CD14-positive monocyte (primary cell): ENCODE measurements around the gene BAZ1A. TPM values are rescaled to one million over a fixed set of nuclear protein-coding genes. Genes with fewer than 3 reads are reported as not detected.

Source experiments
- DNase-seq, 3 donors: peaks; one replicate each; pipeline ENCODE4 v3.0.0-alpha.2; 2011 to 2022
- H2AFZ ChIP-seq: 2 replicates; pipeline ENCODE4 v1.6.0; 2012; ENCODE audit warnings: mild to moderate bottlenecking, low read depth, low read length, inconsistent platforms; ENCODE audit not compliant: insufficient read depth, poor library complexity, severe bottlenecking
- H3K27ac ChIP-seq, 2 donors: 1 replicate in 1 of 2; 2 replicates in 1 of 2; pipeline ENCODE4 v1.5.1; 2012 to 2013; ENCODE audit warnings: low read length in 2 of 2, control low read depth in 1 of 2, inconsistent platforms in 1 of 2, low read depth in 1 of 2, mild to moderate bottlenecking in 1 of 2
- H3K27me3 ChIP-seq, 2 donors: one replicate each; pipeline versions ENCODE4 v1.6.0 to v1.6.1; 2011 to 2013; ENCODE audit warnings: low read length in 2 of 2; ENCODE audit not compliant: control insufficient read depth in 2 of 2, insufficient read depth in 2 of 2
- H3K36me3 ChIP-seq, 2 donors: replicated peaks in 1 of 2; 1 replicate in 1 of 2; 2 replicates in 1 of 2; pipeline versions ENCODE4 v1.5.1 to v1.6.1; 2012 to 2013; ENCODE audit warnings: low read length in 2 of 2, control low read depth in 1 of 2, inconsistent platforms in 1 of 2, mild to moderate bottlenecking in 1 of 2; ENCODE audit not compliant: insufficient read depth in 2 of 2, control insufficient read depth in 1 of 2
- H3K4me1 ChIP-seq, 2 donors: 1 replicate in 1 of 2; 2 replicates in 1 of 2; pipeline versions ENCODE4 v1.5.1 to v1.6.1; 2012 to 2013; ENCODE audit warnings: low read length in 2 of 2, control low read depth in 1 of 2, inconsistent platforms in 1 of 2, mild to moderate bottlenecking in 1 of 2, moderate library complexity in 1 of 2; ENCODE audit not compliant: insufficient read depth in 2 of 2, control insufficient read depth in 1 of 2
- H3K4me2 ChIP-seq: replicated peaks from 2 replicates; pipeline ENCODE3; 2012; ENCODE audit warnings: low read length, moderate library complexity, mild to moderate bottlenecking; ENCODE audit not compliant: poor library complexity, severe bottlenecking; ENCODE audit errors: extremely low read depth
- H3K4me3 ChIP-seq, 3 experiments: fragments of 200-600 bp in 1 of 3; sonication (generic) in 1 of 3; replicated peaks in 1 of 3; 1 replicate in 2 of 3; 2 replicates in 1 of 3; pipeline ENCODE4 v1.5.1; 2011 to 2013; ENCODE audit warnings: low read length in 3 of 3, mild to moderate bottlenecking in 3 of 3, control low read depth in 2 of 3, low read depth in 2 of 3, inconsistent platforms in 1 of 3, moderate library complexity in 1 of 3
- H3K79me2 ChIP-seq: 2 replicates; pipeline ENCODE4 v1.6.0; 2012; ENCODE audit warnings: mild to moderate bottlenecking, control low read depth, inconsistent platforms, low read length, moderate library complexity; ENCODE audit not compliant: insufficient read depth
- H3K9ac ChIP-seq: 2 replicates; pipeline ENCODE4 v1.6.0; 2017; ENCODE audit warnings: low read length, mild to moderate bottlenecking; ENCODE audit not compliant: insufficient read depth, poor library complexity, severe bottlenecking
- H3K9me3 ChIP-seq, 2 donors: replicated peaks in 1 of 2; 1 replicate in 1 of 2; 2 replicates in 1 of 2; pipeline versions ENCODE4 v1.5.1 to v1.6.1; 2012 to 2013; ENCODE audit warnings: low read length in 2 of 2, control low read depth in 1 of 2; ENCODE audit not compliant: control insufficient read depth in 1 of 2, insufficient read depth in 1 of 2
- H4K20me1 ChIP-seq: 2 replicates; pipeline ENCODE4 v1.6.0; 2012; ENCODE audit warnings: mild to moderate bottlenecking, low read length, control low read depth, moderate library complexity; ENCODE audit not compliant: insufficient read depth
- H3K27ac Mint-ChIP-seq, 7 donors: one replicate each; pipeline ENCODE4 v1.8.0; 2020; ENCODE audit warnings: mild to moderate bottlenecking in 7 of 7, mixed read lengths in 7 of 7, moderate library complexity in 6 of 7, inconsistent platforms in 2 of 7
- H3K27me3 Mint-ChIP-seq, 3 donors: one replicate each; pipeline ENCODE4 v1.8.0; 2021 to 2022; ENCODE audit warnings: low read depth in 3 of 3, mild to moderate bottlenecking in 3 of 3, mixed read lengths in 3 of 3, moderate library complexity in 3 of 3, inconsistent platforms in 1 of 3
- H3K36me3 Mint-ChIP-seq, 2 donors: one replicate each; pipeline ENCODE4 v1.8.0; 2020; ENCODE audit warnings: mixed read lengths in 2 of 2, inconsistent platforms in 1 of 2, mild to moderate bottlenecking in 1 of 2
- H3K4me1 Mint-ChIP-seq: one replicate; pipeline ENCODE4 v1.8.0; 2020; ENCODE audit warnings: mild to moderate bottlenecking, mixed read lengths
- H3K4me3 Mint-ChIP-seq, 2 donors: one replicate each; pipeline ENCODE4 v1.8.0; 2020; ENCODE audit warnings: mild to moderate bottlenecking in 2 of 2, mixed read lengths in 2 of 2, moderate library complexity in 1 of 2
- H3K9me3 Mint-ChIP-seq, 7 donors: one replicate each; pipeline ENCODE4 v1.8.0; 2020 to 2022; ENCODE audit warnings: mixed read lengths in 7 of 7, mild to moderate bottlenecking in 6 of 7, moderate library complexity in 6 of 7, inconsistent platforms in 2 of 7
- WGBS: methylation state at CpG from one replicate; pipeline ENCODE4 v1.1.5; 2013; ENCODE audit warnings: missing lambda C conversion rate; ENCODE audit not compliant: insufficient coverage; 5-methylcytosine and 5-hydroxymethylcytosine counted together
- intact Hi-C, 2 donors: fragments of 100-400 bp; cut with micrococcal nuclease; formaldehyde crosslinking; loops; one replicate each; pipeline versions ENCODE4 v1.15.0 to v1.15.1; 2023
- polyA plus RNA-seq, 3 donors: library from polyadenylated mRNA; depleted of rRNA in 1 of 3; unstranded in 2 of 3; stranded (reverse) in 1 of 3; fragments of 300-500 nt in 2 of 3; fragments of >200 nt in 1 of 3; fragmentation: Illumina TruSeq in 2 of 3; gene quantifications; 1 replicate in 2 of 3; 2 replicates in 1 of 3; pipeline ENCODE4 v1.2.3, GENCODE V29; 2012 to 2021
- TF ChIP-seq, protein P1 (sequence below): fragments of 200-600 bp; IDR thresholded peaks from one replicate; pipeline ENCODE4 v1.8.0; 2022; ENCODE audit warnings: antibody characterized with exemption, mild to moderate bottlenecking

BAZ1A gene
- polyA plus RNA-seq, 3 donors: 7.3 to 25.5 (median 12.7) TPM

DNA sequence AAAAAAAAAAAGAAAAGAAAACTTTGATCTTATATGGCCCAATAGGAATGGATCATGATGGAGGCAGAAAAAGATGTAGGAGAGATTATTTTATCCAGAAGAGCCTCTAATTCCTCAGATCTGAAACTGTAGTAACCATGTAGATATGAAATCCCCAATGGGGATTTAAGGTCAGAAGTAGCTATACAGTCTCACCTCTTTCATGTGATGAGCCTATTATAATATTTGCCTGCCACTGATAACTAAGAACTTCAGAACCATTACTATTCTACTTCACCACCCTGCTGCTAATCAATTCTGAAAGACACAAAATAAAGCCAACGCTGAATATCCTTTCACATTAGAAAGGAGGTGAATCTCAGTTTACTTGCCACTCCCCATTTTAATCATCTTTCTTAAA, 29.3 kb downstream of the BAZ1A start:
- Histone ChIP-seq H3K27me3 (no peaks in the 10 kb centered on the region), H3K9ac (no peak overlapping the region), H3K27ac (no peak overlapping the region), H3K9me3 (no peaks in the 10 kb centered on the region), H3K4me3 (no peak overlapping the region), H3K79me2 (peaks cover 93% of the 10 kb centered on the region), H3K4me1 (peaks cover 13 to 18% of the 10 kb centered on the region in 2 donors), H3K4me2 (no peak overlapping the region), H2AFZ (no peak overlapping the region), H4K20me1 (peaks cover 90% of the 10 kb centered on the region), H3K36me3 (peaks cover 21 to 60% of the 10 kb centered on the region in 2 donors)
- 100% methylated on average over 1 of the region's 1 CpG for WGBS
- H3K27ac Mint-ChIP-seq: peak overlapping the region in 3 of 7 donors; percentile 54 to 73 (median 70)
- H3K36me3 Mint-ChIP-seq: peaks cover 30 to 64% of the 10 kb centered on the region in 2 donors
- H3K27me3 Mint-ChIP-seq: no peaks in the 10 kb centered on the region
- intact Hi-C loops: no loop called here
- H3K9me3 Mint-ChIP-seq: peaks cover 0 to 2% (median 0%) of the 10 kb centered on the region in 7 donors
- TF ChIP-seq, protein P1, sequence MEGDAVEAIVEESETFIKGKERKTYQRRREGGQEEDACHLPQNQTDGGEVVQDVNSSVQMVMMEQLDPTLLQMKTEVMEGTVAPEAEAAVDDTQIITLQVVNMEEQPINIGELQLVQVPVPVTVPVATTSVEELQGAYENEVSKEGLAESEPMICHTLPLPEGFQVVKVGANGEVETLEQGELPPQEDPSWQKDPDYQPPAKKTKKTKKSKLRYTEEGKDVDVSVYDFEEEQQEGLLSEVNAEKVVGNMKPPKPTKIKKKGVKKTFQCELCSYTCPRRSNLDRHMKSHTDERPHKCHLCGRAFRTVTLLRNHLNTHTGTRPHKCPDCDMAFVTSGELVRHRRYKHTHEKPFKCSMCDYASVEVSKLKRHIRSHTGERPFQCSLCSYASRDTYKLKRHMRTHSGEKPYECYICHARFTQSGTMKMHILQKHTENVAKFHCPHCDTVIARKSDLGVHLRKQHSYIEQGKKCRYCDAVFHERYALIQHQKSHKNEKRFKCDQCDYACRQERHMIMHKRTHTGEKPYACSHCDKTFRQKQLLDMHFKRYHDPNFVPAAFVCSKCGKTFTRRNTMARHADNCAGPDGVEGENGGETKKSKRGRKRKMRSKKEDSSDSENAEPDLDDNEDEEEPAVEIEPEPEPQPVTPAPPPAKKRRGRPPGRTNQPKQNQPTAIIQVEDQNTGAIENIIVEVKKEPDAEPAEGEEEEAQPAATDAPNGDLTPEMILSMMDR: no peak
- H3K4me1 Mint-ChIP-seq: peaks cover 13% of the 10 kb centered on the region
- no peak for DNase-seq
- H3K4me3 Mint-ChIP-seq: no peak overlapping the region

DNA sequence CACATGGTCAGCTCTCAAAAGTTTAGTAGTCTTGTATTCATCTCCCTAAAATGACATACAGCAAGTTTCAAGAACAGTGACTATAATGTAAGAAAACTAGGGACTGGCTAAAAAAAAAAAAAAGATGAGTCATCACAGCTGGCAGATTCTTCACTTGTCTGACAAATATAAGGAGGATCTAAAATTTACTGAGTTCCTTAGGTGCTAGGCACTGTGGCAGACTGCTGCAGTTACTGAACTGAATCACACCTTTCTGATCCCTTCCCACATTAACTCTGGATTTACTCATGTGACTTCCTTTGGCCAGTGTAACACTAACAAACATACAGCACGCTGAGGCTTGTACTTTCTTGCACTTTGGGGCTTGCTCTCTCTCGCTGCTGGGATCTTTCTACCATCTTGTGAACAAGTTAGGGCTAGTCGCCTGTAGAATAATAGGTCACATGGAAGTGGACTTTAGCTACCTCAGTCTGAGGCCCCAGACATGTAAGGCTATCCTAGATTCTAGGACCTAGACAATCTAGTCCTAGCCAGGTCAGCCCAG, 32.1 kb downstream of the BAZ1A start:
- Histone ChIP-seq H2AFZ (no peak overlapping the region), H3K36me3 (peaks cover 10 to 34% of the 10 kb centered on the region in 2 donors)

More for the DNA sequence above, 32.1 kb downstream of the BAZ1A start:
- H4K20me1 ChIP-seq: peaks cover 83% of the 10 kb centered on the region
- TF ChIP-seq, protein P1: no peak
- peak; percentile 46 to 69 (median 67) for DNase-seq
- no peaks in the 10 kb centered on the region for H3K27me3 ChIP-seq
- H3K4me1 Mint-ChIP-seq: peaks cover 24% of the 10 kb centered on the region
- peaks cover 21 to 30% of the 10 kb centered on the region in 2 donors for H3K4me1 ChIP-seq
- H3K9me3 ChIP-seq: no peaks in the 10 kb centered on the region
- H3K27ac ChIP-seq: peak overlapping the region; percentile 3 to 84
- peaks cover 0 to 2% (median 0%) of the 10 kb centered on the region in 7 donors for H3K9me3 Mint-ChIP-seq
- H3K36me3 Mint-ChIP-seq: peaks cover 18 to 51% of the 10 kb centered on the region in 2 donors
- intact Hi-C loops: no loop called here
- H3K9ac ChIP-seq: no peak overlapping the region
- peak overlapping the region in 1 of 2 donors; percentile 1 for H3K4me3 Mint-ChIP-seq
- 76% methylated on average over 2 of the region's 3 CpGs for WGBS
- no peaks in the 10 kb centered on the region for H3K27me3 Mint-ChIP-seq
- H3K4me2 ChIP-seq: no peak overlapping the region
- peak overlapping the region; percentile 77 to 95 (median 92) for H3K27ac Mint-ChIP-seq
- H3K4me3 ChIP-seq: no peak overlapping the region
- peaks cover 93% of the 10 kb centered on the region for H3K79me2 ChIP-seq
